ENCODE data around the gene OCSTAMP.

- TF ChIP-seq, protein P1, sequence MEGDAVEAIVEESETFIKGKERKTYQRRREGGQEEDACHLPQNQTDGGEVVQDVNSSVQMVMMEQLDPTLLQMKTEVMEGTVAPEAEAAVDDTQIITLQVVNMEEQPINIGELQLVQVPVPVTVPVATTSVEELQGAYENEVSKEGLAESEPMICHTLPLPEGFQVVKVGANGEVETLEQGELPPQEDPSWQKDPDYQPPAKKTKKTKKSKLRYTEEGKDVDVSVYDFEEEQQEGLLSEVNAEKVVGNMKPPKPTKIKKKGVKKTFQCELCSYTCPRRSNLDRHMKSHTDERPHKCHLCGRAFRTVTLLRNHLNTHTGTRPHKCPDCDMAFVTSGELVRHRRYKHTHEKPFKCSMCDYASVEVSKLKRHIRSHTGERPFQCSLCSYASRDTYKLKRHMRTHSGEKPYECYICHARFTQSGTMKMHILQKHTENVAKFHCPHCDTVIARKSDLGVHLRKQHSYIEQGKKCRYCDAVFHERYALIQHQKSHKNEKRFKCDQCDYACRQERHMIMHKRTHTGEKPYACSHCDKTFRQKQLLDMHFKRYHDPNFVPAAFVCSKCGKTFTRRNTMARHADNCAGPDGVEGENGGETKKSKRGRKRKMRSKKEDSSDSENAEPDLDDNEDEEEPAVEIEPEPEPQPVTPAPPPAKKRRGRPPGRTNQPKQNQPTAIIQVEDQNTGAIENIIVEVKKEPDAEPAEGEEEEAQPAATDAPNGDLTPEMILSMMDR (IDR thresholded peaks at IDR 0.05; ENCODE audit: insufficient read depth, low read length) = no peak
- no peak for TF ChIP-seq POLR2AphosphoS5 (IDR thresholded peaks at IDR 0.05; ENCODE audit: low read depth)
These were observed 13.9 kb upstream of the OCSTAMP start for GRCh38 chr20:46564241-46564957.
